Heart left ventricle (tissue), 13 donors: ENCODE results near the gene NMNAT2.

Experiments
- POLR2A ChIP-seq, 2 donors: fragments of 450-650 bp; IDR thresholded peaks; one replicate each; pipeline ENCODE4 v1.6.1; 2017; ENCODE audit warnings: antibody characterized with exemption in 2 of 2, mild to moderate bottlenecking in 2 of 2, moderate library complexity in 2 of 2
- TF ChIP-seq, protein P1 (sequence below), 12 donors: fragments of 200-600 bp; sonication (generic) in 4 of 12; IDR thresholded peaks; one replicate each; pipeline versions ENCODE4 v1.5.0 to v1.8.0; 2018 to 2022; ENCODE audit warnings: antibody characterized with exemption in 12 of 12, mild to moderate bottlenecking in 5 of 12
- donor health status: ischemic (EF 13 %, LVEDD 7.1; RV severe dilation, severe dysfunction).
- donor health status: DM: no; HTN: yes; CAD: no.
- donor health status: DM: no; HTN: no; CAD: no.
- donor health status: ischemic (EF 25% LVEDD 6.9; RV normal size, moderate dysfunction).
- donor health status: ischemic (EF 25% LVEDD 5.7; RV mildly dilated, moderate dysfunction).
- donor health status: ischemic (EF 35%, LVEDD 5.7; RV mildly dilated, moderate dysfunction).
- donor health status: nonischemic (EF 11% LVEDD 7.7; RV severe dilation, severe dysfunction).
- donor health status: DM: yes; HTN: yes; CAD: no.
- donor health status: PGD.
- donor health status: ischemic (EF 29% LVEDD 5.4; RV normal size, mild dysfunction).
- donor health status: nonischemic (EF 23%, LVEDD 6.1; RV moderate dilation, normal function).

DNA sequence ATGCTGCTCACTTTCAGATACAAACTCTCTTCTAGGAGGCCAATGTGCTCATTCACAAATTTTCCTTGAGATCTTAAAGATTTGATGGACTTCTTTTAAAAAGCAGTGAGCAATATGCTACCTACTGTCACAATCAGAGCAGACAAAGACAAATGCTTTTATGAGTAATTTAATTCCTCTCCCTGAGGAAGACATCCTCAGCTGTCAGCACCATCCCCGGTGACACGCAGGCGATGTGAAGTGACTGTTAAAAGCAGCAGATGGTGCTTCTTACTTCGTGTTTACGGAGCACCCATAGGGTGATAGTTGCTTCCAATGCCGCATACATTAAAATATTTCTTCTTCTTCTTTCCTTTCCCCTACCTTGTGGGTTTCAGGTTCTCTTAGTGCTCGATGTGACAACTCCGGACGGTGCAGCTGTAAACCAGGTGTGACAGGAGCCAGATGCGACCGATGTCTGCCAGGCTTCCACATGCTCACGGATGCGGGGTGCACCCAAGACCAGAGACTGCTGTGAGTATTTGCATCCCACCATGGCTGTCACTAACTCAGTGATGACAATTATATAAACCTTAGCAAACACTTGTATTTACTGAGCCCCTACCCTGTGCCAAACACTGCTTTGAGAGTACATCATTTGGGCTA is 203.0 kb downstream of the NMNAT2 start:
- TF ChIP-seq, protein P1, sequence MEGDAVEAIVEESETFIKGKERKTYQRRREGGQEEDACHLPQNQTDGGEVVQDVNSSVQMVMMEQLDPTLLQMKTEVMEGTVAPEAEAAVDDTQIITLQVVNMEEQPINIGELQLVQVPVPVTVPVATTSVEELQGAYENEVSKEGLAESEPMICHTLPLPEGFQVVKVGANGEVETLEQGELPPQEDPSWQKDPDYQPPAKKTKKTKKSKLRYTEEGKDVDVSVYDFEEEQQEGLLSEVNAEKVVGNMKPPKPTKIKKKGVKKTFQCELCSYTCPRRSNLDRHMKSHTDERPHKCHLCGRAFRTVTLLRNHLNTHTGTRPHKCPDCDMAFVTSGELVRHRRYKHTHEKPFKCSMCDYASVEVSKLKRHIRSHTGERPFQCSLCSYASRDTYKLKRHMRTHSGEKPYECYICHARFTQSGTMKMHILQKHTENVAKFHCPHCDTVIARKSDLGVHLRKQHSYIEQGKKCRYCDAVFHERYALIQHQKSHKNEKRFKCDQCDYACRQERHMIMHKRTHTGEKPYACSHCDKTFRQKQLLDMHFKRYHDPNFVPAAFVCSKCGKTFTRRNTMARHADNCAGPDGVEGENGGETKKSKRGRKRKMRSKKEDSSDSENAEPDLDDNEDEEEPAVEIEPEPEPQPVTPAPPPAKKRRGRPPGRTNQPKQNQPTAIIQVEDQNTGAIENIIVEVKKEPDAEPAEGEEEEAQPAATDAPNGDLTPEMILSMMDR (IDR thresholded peaks at IDR 0.05) = no peak
- TF ChIP-seq POLR2A (IDR thresholded peaks at IDR 0.05) = no peak
